CD4-positive, alpha-beta T cell treated with Interleukin-17A for 1 hour (primary cell): ENCODE data around the gene INPP5E.
"Not testable (repeated sequence)": the region's sequence is repeated elsewhere in the genome, so short reads cannot be mapped to it uniquely, and the experiment has no call there.

Source experiments
- DNase-seq: peaks from one replicate; pipeline ENCODE4 v3.0.0-alpha.2; 2020

INPP5E gene

GRCh38 chr9:136426787-136427186 is 12.9 kb downstream of the INPP5E start:
- no peak for DNase-seq

- DNase-seq = not testable (repeated sequence)
Observed at GRCh38 chr9:136425367-136425766, 14.3 kb downstream of the INPP5E start.

- DNase-seq = no peak
Observed at GRCh38 chr9:136424750-136425362, 14.8 kb downstream of the INPP5E start.

GRCh38 chr9:136423432-136424146 is 16.1 kb downstream of the INPP5E start:
- DNase-seq = no peak

- DNase-seq = no peak
Observed at GRCh38 chr9:136422876-136423275, 16.8 kb downstream of the INPP5E start.

- no peak for DNase-seq
Observed at GRCh38 chr9:136421791-136422190, 17.9 kb downstream of the INPP5E start.

- DNase-seq = no peak
Observed at GRCh38 chr9:136419092-136419420, 20.6 kb downstream of the INPP5E start.

- no peak for DNase-seq
Observed at GRCh38 chr9:136418182-136419091, 21.2 kb downstream of the INPP5E start.

GRCh38 chr9:136416914-136417313 is 22.7 kb downstream of the INPP5E start:
- no peak for DNase-seq

- DNase-seq = no peak
Observed at GRCh38 chr9:136416427-136416826, 23.2 kb downstream of the INPP5E start.

GRCh38 chr9:136412962-136413361 is 26.7 kb downstream of the INPP5E start:
- DNase-seq = no peak

GRCh38 chr9:136411378-136411777 is 28.3 kb downstream of the INPP5E start:
- DNase-seq = no peak

GRCh38 chr9:136410500-136411287 is 29.0 kb downstream of the INPP5E start, which contains the start of the genes ENTR1 and PMPCA:
ENTR1 (minus strand) TSS chr9:136410614; CDS start chr9:136410397, 217 bp downstream.
PMPCA (plus strand) TSS chr9:136410658; CDS start chr9:136410669, 11 bp downstream.
- peak; percentile 95 for DNase-seq

- peak; percentile 35 for DNase-seq
Observed at GRCh38 chr9:136409557-136410455, 29.8 kb downstream of the INPP5E start.

GRCh38 chr9:136407911-136408310 is 31.7 kb downstream of the INPP5E start:
- DNase-seq = no peak

- not testable (repeated sequence) for DNase-seq
Observed at GRCh38 chr9:136407061-136407460, 32.6 kb downstream of the INPP5E start.

GRCh38 chr9:136405904-136406303 is 33.7 kb downstream of the INPP5E start:
- not testable (repeated sequence) for DNase-seq

- no peak for DNase-seq
Observed at GRCh38 chr9:136405481-136405880, 34.2 kb downstream of the INPP5E start.

- DNase-seq = no peak
Observed at GRCh38 chr9:136404801-136405136, 34.9 kb downstream of the INPP5E start.

- DNase-seq = peak; percentile 67
Observed at GRCh38 chr9:136403915-136404800, 35.5 kb downstream of the INPP5E start.

GRCh38 chr9:136403538-136403914 is 36.1 kb downstream of the INPP5E start:
- peak; percentile 90 for DNase-seq
